ENCODE results near the gene DHODH.
"Not testable (repeated sequence)": the region's sequence is repeated elsewhere in the genome, so short reads cannot be mapped to it uniquely, and the experiment has no call there.

The DHODH gene

GRCh38 chr16:71974068-71974818 is 34.3 kb upstream of the DHODH start:
- no peaks in the 10 kb centered on the region for H3K9me3 ChIP-seq (ENCODE audit: severe bottlenecking)
- H3K4me1 ChIP-seq (ENCODE audit: insufficient read depth, poor library complexity, severe bottlenecking), result no peaks in the 10 kb centered on the region
- no peaks in the 10 kb centered on the region for H3K27me3 ChIP-seq (ENCODE audit: insufficient read depth, poor library complexity, severe bottlenecking)
- DNase-seq (ENCODE audit: low spot score) (no peak), ATAC-seq (ENCODE audit: low read depth) (no peak)
- H3K27ac ChIP-seq (ENCODE audit: poor library complexity, severe bottlenecking), result no peak overlapping the region
- TF ChIP-seq CTCF (IDR thresholded peaks at IDR 0.05; ENCODE audit: poor library complexity, severe bottlenecking), result no peak
- no peak overlapping the region for H3K4me3 ChIP-seq (ENCODE audit: severe bottlenecking)
- H3K36me3 ChIP-seq (ENCODE audit: low read depth), result no peaks in the 10 kb centered on the region

GRCh38 chr16:71985262-71985974 is 23.1 kb upstream of the DHODH start:
- no peak for DNase-seq (ENCODE audit: low spot score)
- Histone ChIP-seq H3K9me3 (ENCODE audit: severe bottlenecking) (no peaks in the 10 kb centered on the region), H3K4me3 (ENCODE audit: severe bottlenecking) (no peak overlapping the region), H3K27me3 (ENCODE audit: insufficient read depth, poor library complexity, severe bottlenecking) (no peaks in the 10 kb centered on the region), H3K36me3 (ENCODE audit: low read depth) (no peaks in the 10 kb centered on the region), H3K4me1 (ENCODE audit: insufficient read depth, poor library complexity, severe bottlenecking) (no peaks in the 10 kb centered on the region), H3K27ac (ENCODE audit: poor library complexity, severe bottlenecking) (no peak overlapping the region)
- no peak for ATAC-seq (ENCODE audit: low read depth)
- TF ChIP-seq CTCF (IDR thresholded peaks at IDR 0.05; ENCODE audit: poor library complexity, severe bottlenecking), result no peak

GRCh38 chr16:71986131-71986530 is 22.4 kb upstream of the DHODH start:
- Histone ChIP-seq H3K4me3 (ENCODE audit: severe bottlenecking) (no peak overlapping the region), H3K4me1 (ENCODE audit: insufficient read depth, poor library complexity, severe bottlenecking) (no peaks in the 10 kb centered on the region), H3K36me3 (ENCODE audit: low read depth) (no peaks in the 10 kb centered on the region), H3K27me3 (ENCODE audit: insufficient read depth, poor library complexity, severe bottlenecking) (no peaks in the 10 kb centered on the region), H3K27ac (ENCODE audit: poor library complexity, severe bottlenecking) (no peak overlapping the region), H3K9me3 (ENCODE audit: severe bottlenecking) (no peaks in the 10 kb centered on the region)
- DNase-seq (ENCODE audit: low spot score), result no peak
- no peak for ATAC-seq (ENCODE audit: low read depth)
- TF ChIP-seq CTCF (IDR thresholded peaks at IDR 0.05; ENCODE audit: poor library complexity, severe bottlenecking), result no peak

GRCh38 chr16:71995038-71995437 is 13.5 kb upstream of the DHODH start:
- Histone ChIP-seq H3K4me1 (ENCODE audit: insufficient read depth, poor library complexity, severe bottlenecking) (no peaks in the 10 kb centered on the region), H3K9me3 (ENCODE audit: severe bottlenecking) (no peaks in the 10 kb centered on the region), H3K4me3 (ENCODE audit: severe bottlenecking) (no peak overlapping the region), H3K27me3 (ENCODE audit: insufficient read depth, poor library complexity, severe bottlenecking) (no peaks in the 10 kb centered on the region), H3K36me3 (ENCODE audit: low read depth) (no peaks in the 10 kb centered on the region), H3K27ac (ENCODE audit: poor library complexity, severe bottlenecking) (no peak overlapping the region)
- DNase-seq (ENCODE audit: low spot score) (no peak), ATAC-seq (ENCODE audit: low read depth) (no peak)
- no peak for TF ChIP-seq CTCF (IDR thresholded peaks at IDR 0.05; ENCODE audit: poor library complexity, severe bottlenecking)

- H3K27ac ChIP-seq (ENCODE audit: poor library complexity, severe bottlenecking); H3K36me3 ChIP-seq (ENCODE audit: low read depth); H3K27me3 ChIP-seq (ENCODE audit: insufficient read depth, poor library complexity, severe bottlenecking): not testable (repeated sequence)
Observed at GRCh38 chr16:71997578-71997977, 11.0 kb upstream of the DHODH start.

More at GRCh38 chr16:71997578-71997977, 11.0 kb upstream of the DHODH start:
- H3K4me1 ChIP-seq (ENCODE audit: insufficient read depth, poor library complexity, severe bottlenecking); H3K9me3 ChIP-seq (ENCODE audit: severe bottlenecking); H3K4me3 ChIP-seq (ENCODE audit: severe bottlenecking); ATAC-seq (ENCODE audit: low read depth); DNase-seq (ENCODE audit: low spot score): not testable (repeated sequence)

Measured in RWPE2 (cell line).